ENCODE results near the gene HCN4.

Gene HCN4

GRCh38 chr15:73378089-73378488 is 9.3 kb upstream of the HCN4 start:
- DNase-seq, result no peak

GRCh38 chr15:73375755-73376305 is 7.1 kb upstream of the HCN4 start:
- DNase-seq, result no peak

GRCh38 chr15:73375012-73375411 is 6.3 kb upstream of the HCN4 start:
- no peak for DNase-seq

GRCh38 chr15:73374604-73375003 is 5.8 kb upstream of the HCN4 start:
- no peak for DNase-seq

GRCh38 chr15:73373221-73373620 is 4.5 kb upstream of the HCN4 start:
- no peak for DNase-seq

GRCh38 chr15:73371812-73372211 is 3.1 kb upstream of the HCN4 start:
- no peak for DNase-seq

- no peak for DNase-seq
These were observed 1.4 kb upstream of the HCN4 start for GRCh38 chr15:73370151-73370550.

- no peak for DNase-seq
These were observed 466 bp upstream of the HCN4 start for GRCh38 chr15:73369154-73369694.

- DNase-seq, result no peak
These were observed 996 bp downstream of the HCN4 start for GRCh38 chr15:73367624-73368300.

GRCh38 chr15:73366766-73367623 is 1.8 kb downstream of the HCN4 start:
- DNase-seq, result no peak

- no peak for DNase-seq
These were observed 4.7 kb downstream of the HCN4 start for GRCh38 chr15:73364070-73364469.

- DNase-seq, result no peak
These were observed 5.9 kb downstream of the HCN4 start for GRCh38 chr15:73362900-73363299.

- DNase-seq, result no peak
These were observed 7.4 kb downstream of the HCN4 start for GRCh38 chr15:73361337-73361736.

- no peak for DNase-seq
These were observed 9.1 kb downstream of the HCN4 start for GRCh38 chr15:73359651-73360050.

GRCh38 chr15:73357999-73358665 is 10.6 kb downstream of the HCN4 start:
- DNase-seq, result no peak

GRCh38 chr15:73355612-73356265 is 13.0 kb downstream of the HCN4 start:
- no peak for DNase-seq

- no peak for DNase-seq
These were observed 14.5 kb downstream of the HCN4 start for GRCh38 chr15:73354241-73354640.

- DNase-seq, result no peak
These were observed 15.0 kb downstream of the HCN4 start for GRCh38 chr15:73353734-73354133.

GRCh38 chr15:73352082-73352481 is 16.7 kb downstream of the HCN4 start:
- no peak for DNase-seq

GRCh38 chr15:73349191-73349590 is 19.6 kb downstream of the HCN4 start:
- no peak for DNase-seq

GRCh38 chr15:73346735-73347312 is 21.9 kb downstream of the HCN4 start:
- DNase-seq, result peak; percentile 28

GRCh38 chr15:73345658-73346057 is 23.1 kb downstream of the HCN4 start:
- DNase-seq, result no peak
